Skeletal muscle tissue (tissue), 4 donors: ENCODE measurements around the gene PALM. TPM values are rescaled to one million over a fixed set of nuclear protein-coding genes. Genes with fewer than 3 reads are reported as not detected.

Experiments used
- H3K27ac ChIP-seq: one replicate; pipeline ENCODE4 v1.7.0; 2013; ENCODE audit warnings: mild to moderate bottlenecking, low read depth, low read length, inconsistent platforms
- H3K27me3 ChIP-seq, 3 donors: one replicate each; pipeline ENCODE4 v1.7.0; 2013; ENCODE audit warnings: low read length in 3 of 3; ENCODE audit not compliant: control insufficient read depth in 3 of 3, insufficient read depth in 3 of 3
- H3K36me3 ChIP-seq, 3 donors: one replicate each; pipeline ENCODE4 v1.7.0; 2013; ENCODE audit warnings: low read length in 3 of 3; ENCODE audit not compliant: control insufficient read depth in 3 of 3, insufficient read depth in 3 of 3
- H3K4me1 ChIP-seq, 3 donors: one replicate each; pipeline ENCODE4 v1.7.0; 2013; ENCODE audit warnings: low read length in 3 of 3, mild to moderate bottlenecking in 3 of 3; ENCODE audit not compliant: control insufficient read depth in 3 of 3, insufficient read depth in 3 of 3
- H3K4me3 ChIP-seq, 3 donors: one replicate each; pipeline ENCODE4 v1.7.0; 2013; ENCODE audit warnings: low read length in 3 of 3
- H3K9ac ChIP-seq, 3 donors: one replicate each; pipeline ENCODE4 v1.7.0; 2013; ENCODE audit warnings: low read length in 3 of 3, mild to moderate bottlenecking in 3 of 3, moderate library complexity in 2 of 3, low read depth in 1 of 3
- H3K9me3 ChIP-seq, 3 donors: one replicate each; pipeline ENCODE4 v1.7.0; 2013; ENCODE audit warnings: low read length in 3 of 3; ENCODE audit not compliant: control insufficient read depth in 3 of 3
- total RNA-seq: library from RNA; depleted of rRNA; stranded (reverse); fragments of >200 nt; gene quantifications from one replicate; pipeline ENCODE4 v1.2.3, GENCODE V29; 2014
- donor health status: Osteomylitis.

The PALM gene
- total RNA-seq, 1 donor from 2014 or later: 13.0 TPM

- no peaks in the 10 kb centered on the region for H3K36me3 ChIP-seq
- H3K9ac ChIP-seq: peak overlapping the region in 1 of 3 donors; percentile 33
- no peaks in the 10 kb centered on the region for H3K27me3 ChIP-seq
- no peak overlapping the region for H3K4me3 ChIP-seq
- H3K4me1 ChIP-seq: peaks cover 10 to 17% (median 15%) of the 10 kb centered on the region in 3 donors
- peak overlapping the region; percentile 64 for H3K27ac ChIP-seq
- H3K9me3 ChIP-seq: no peaks in the 10 kb centered on the region
Observed at GRCh38 chr19:788686-788982, 79.9 kb downstream of the PALM start.

DNA sequence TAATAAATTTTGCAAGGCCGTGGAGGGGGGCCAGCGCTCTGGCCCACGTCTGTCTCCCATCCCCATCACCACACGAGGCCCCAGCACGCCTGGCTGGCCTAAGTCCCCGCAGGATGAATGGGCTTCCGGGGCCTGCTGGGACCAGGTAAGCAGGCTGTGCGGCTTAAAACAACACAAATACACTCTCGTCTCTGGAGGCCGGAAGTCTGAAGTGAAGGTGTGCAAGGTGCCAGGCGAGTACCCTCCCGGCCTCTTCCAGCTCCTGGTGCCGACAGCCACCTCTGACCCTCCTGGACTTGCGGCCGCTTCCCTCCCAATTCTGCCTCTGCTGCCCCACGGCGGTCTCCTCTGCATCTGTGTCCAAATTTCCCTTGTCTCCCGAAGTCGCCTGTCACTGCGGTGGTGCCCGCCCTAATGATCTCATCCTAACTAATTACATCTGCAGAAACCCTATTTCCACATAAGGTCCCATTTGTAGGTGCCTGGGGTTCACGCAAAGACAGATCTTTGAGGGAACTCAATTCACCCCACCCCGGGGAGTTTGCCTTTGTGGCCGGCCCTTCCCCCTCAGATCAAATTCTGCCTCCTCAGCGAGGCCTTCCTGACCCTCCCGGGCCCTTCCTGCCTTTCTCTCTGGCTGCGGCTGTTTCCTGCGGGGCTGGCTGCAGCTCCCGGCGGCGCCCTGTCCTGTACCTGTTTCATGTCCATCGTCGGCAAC, 80.4 kb downstream of the PALM start:
- H3K27ac ChIP-seq: peak overlapping the region; percentile 64
- peak overlapping the region in 1 of 3 donors; percentile 33 for H3K9ac ChIP-seq
- peak overlapping the region in 1 of 3 donors; percentile 22 for H3K4me3 ChIP-seq
- no peaks in the 10 kb centered on the region for H3K27me3 ChIP-seq
- no peaks in the 10 kb centered on the region for H3K36me3 ChIP-seq
- H3K9me3 ChIP-seq: no peaks in the 10 kb centered on the region
- H3K4me1 ChIP-seq: peaks cover 10 to 17% (median 15%) of the 10 kb centered on the region in 3 donors

GRCh38 chr19:789701-790060, 80.9 kb downstream of the PALM start:
- Histone ChIP-seq H3K9ac (peak overlapping the region in 1 of 3 donors; percentile 33), H3K4me3 (no peak overlapping the region)

DNA sequence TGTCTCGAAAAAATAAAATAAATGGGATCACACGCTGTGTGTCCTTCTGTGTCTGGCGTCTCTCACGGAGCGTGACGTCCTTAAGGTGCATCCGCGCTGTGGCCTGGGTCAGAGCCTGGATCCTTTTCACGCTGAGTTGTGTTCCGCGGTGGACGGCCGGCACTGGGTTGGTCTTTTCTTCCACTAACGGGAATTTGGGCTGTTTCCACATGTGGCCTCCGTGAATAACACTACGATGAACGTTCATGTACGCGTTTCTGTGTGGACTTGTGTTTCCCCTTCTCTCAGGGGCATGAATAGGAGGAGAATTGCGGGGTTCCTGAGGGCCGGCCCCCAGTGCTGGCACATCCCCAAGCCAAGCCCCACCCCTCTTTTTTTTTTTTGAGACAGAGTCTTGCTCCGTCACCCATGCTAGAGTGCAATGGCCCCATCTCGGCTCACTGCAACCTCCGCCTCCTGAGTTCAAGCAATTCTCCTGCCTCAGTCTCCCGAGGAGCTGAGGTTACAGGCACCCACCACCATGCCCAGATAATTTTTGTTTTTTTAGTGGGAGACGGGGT, 82.4 kb downstream of the PALM start:
- Histone ChIP-seq H3K27ac (no peak overlapping the region), H3K9ac (no peak overlapping the region), H3K27me3 (no peaks in the 10 kb centered on the region), H3K36me3 (no peaks in the 10 kb centered on the region), H3K4me3 (no peak overlapping the region), H3K4me1 (peaks cover 20 to 27% (median 25%) of the 10 kb centered on the region in 3 donors), H3K9me3 (no peaks in the 10 kb centered on the region)

More at GRCh38 chr19:789701-790060, 80.9 kb downstream of the PALM start:
- Histone ChIP-seq H3K27ac (peak overlapping the region; percentile 64), H3K27me3 (no peaks in the 10 kb centered on the region), H3K9me3 (no peaks in the 10 kb centered on the region), H3K4me1 (peaks cover 10 to 15% (median 15%) of the 10 kb centered on the region in 3 donors), H3K36me3 (no peaks in the 10 kb centered on the region)

GRCh38 chr19:791567-792305, 83.0 kb downstream of the PALM start:
- Histone ChIP-seq H3K4me3 (no peak overlapping the region), H3K9ac (no peak overlapping the region), H3K9me3 (no peaks in the 10 kb centered on the region), H3K27ac (no peak overlapping the region), H3K27me3 (no peaks in the 10 kb centered on the region), H3K4me1 (peaks cover 22 to 34% (median 27%) of the 10 kb centered on the region in 3 donors), H3K36me3 (no peaks in the 10 kb centered on the region)

DNA sequence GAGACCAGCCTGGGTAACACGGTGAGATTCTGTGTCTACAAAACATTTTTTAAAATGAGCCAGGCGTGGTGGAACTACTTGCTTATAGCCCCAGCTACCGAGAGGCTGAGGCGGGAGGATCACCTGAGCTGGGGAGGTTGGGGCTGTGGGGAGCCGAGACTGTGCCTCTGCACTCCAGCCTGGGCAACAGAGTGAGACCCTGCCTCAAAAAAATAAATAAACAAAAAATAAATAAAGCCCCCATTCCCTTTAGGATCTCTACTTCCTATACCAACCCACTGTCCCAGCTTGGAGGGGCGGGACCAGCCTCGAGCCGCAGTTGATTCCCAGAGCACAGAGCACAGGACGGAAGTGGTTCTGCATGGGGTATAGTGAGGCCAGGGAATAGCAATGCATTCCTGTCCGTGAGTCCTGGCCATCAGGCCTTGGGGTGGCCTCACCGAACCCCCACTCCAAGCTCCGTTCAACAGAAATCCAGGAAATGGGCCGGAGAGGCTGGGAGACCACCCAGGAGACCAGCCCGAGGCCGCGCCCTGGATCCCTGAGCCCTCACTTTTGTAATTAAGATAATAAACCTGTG, 83.7 kb downstream of the PALM start:
- no peak overlapping the region for H3K9ac ChIP-seq
- H3K4me1 ChIP-seq: peaks cover 22 to 34% (median 27%) of the 10 kb centered on the region in 3 donors
- no peaks in the 10 kb centered on the region for H3K27me3 ChIP-seq
- no peak overlapping the region for H3K27ac ChIP-seq
- no peaks in the 10 kb centered on the region for H3K9me3 ChIP-seq
- no peaks in the 10 kb centered on the region for H3K36me3 ChIP-seq
- H3K4me3 ChIP-seq: no peak overlapping the region

GRCh38 chr19:793806-794205, 85.1 kb downstream of the PALM start:
- H3K27me3 ChIP-seq: no peaks in the 10 kb centered on the region
- H3K4me3 ChIP-seq: no peak overlapping the region
- H3K27ac ChIP-seq: no peak overlapping the region
- no peak overlapping the region for H3K9ac ChIP-seq
- H3K9me3 ChIP-seq: no peaks in the 10 kb centered on the region
- peaks cover 25 to 36% (median 32%) of the 10 kb centered on the region in 3 donors for H3K4me1 ChIP-seq
- no peaks in the 10 kb centered on the region for H3K36me3 ChIP-seq

- H3K9ac ChIP-seq: peak overlapping the region; percentile 68 to 79 (median 73)
- peaks cover 2 to 6% (median 4%) of the 10 kb centered on the region in 3 donors for H3K36me3 ChIP-seq
- peaks cover 31 to 39% (median 38%) of the 10 kb centered on the region in 3 donors for H3K4me1 ChIP-seq
- H3K9me3 ChIP-seq: no peaks in the 10 kb centered on the region
- H3K27me3 ChIP-seq: no peaks in the 10 kb centered on the region
- H3K27ac ChIP-seq: peak overlapping the region; percentile 75
- peak overlapping the region; percentile 65 to 90 (median 87) for H3K4me3 ChIP-seq
Observed at GRCh38 chr19:795073-795611, 86.4 kb downstream of the PALM start.

- H3K36me3 ChIP-seq: peaks cover 6 to 9% (median 6%) of the 10 kb centered on the region in 3 donors
- H3K4me3 ChIP-seq: peak overlapping the region; percentile 78 to 90 (median 87)
- peaks cover 39 to 47% (median 46%) of the 10 kb centered on the region in 3 donors for H3K4me1 ChIP-seq
- no peaks in the 10 kb centered on the region for H3K27me3 ChIP-seq
- peak overlapping the region; percentile 68 to 94 (median 91) for H3K9ac ChIP-seq
- H3K27ac ChIP-seq: peak overlapping the region; percentile 78
- H3K9me3 ChIP-seq: no peaks in the 10 kb centered on the region
Observed at GRCh38 chr19:795691-796581, 87.2 kb downstream of the PALM start.
